Measurements from ENCODE around the gene NRXN3.

- TF ChIP-seq EZH2 (IDR thresholded peaks at IDR 0.05; ENCODE audit: low read depth, unreplicated experiment), result no peak
- TF ChIP-seq CTCF (conservative IDR thresholded peaks at IDR 0.05; ENCODE audit: low read depth in 2 of 2), result no peak
- TF ChIP-seq EZH2phosphoT487 (IDR thresholded peaks at IDR 0.05; ENCODE audit: unreplicated experiment), result no peak
- no peak for TF ChIP-seq POLR2AphosphoS5 (IDR thresholded peaks at IDR 0.05; ENCODE audit: low read depth)
- TF ChIP-seq REST (IDR thresholded peaks at IDR 0.05; ENCODE audit: unreplicated experiment), result no peak
- TF ChIP-seq NANOG (IDR thresholded peaks at IDR 0.05; ENCODE audit: borderline replicate concordance), result no peak
- TF ChIP-seq CREB1 (CRISPR knock-in tag; IDR thresholded peaks at IDR 0.05; ENCODE audit: low read depth), result no peak
- TF ChIP-seq JUNB (IDR thresholded peaks at IDR 0.05; ENCODE audit: unreplicated experiment), result no peak
- no peak for TF ChIP-seq ZNF114 (CRISPR knock-in tag; IDR thresholded peaks at IDR 0.05)
- no peak for TF ChIP-seq ZNF331 (CRISPR knock-in tag; IDR thresholded peaks at IDR 0.05; ENCODE audit: low read depth)
- no peak for TF ChIP-seq ETS1 (IDR thresholded peaks at IDR 0.05)
- no peak for TF ChIP-seq STAT1 (IDR thresholded peaks at IDR 0.05; ENCODE audit: unreplicated experiment)
- TF ChIP-seq ZNF462 (CRISPR knock-in tag; IDR thresholded peaks at IDR 0.05), result no peak
Measured at GRCh38 chr14:78763746-78764145, 593.6 kb downstream of the NRXN3 start.

Data from GM23338 (cell line).